Endothelial cell of umbilical vein (primary cell): ENCODE measurements around the gene TGFA. TPM values are rescaled to one million over a fixed set of nuclear protein-coding genes. Genes with fewer than 3 reads are reported as not detected.

Source experiments
- BruUV-seq: library from RNA; stranded (reverse); fragments of 400-500 nt; replicated peaks from 2 replicates; lab custom pipeline; 2021; lab: Mats Ljungman, UMichigan
- CTCF ChIA-PET: fragments of 300-600, 350-600 bp; sonication (Branson Sonifier 250); formaldehyde crosslinking; loops from one replicate; lab custom pipeline; 2021; ENCODE audit warnings: antibody characterized with exemption, inconsistent platforms; lab: Charles Lee
- POLR2A ChIA-PET: fragments of 300-600, 350-600 bp; sonication (Branson Sonifier 250); formaldehyde crosslinking; loops from one replicate; lab custom pipeline; 2021; ENCODE audit warnings: antibody characterized with exemption, inconsistent platforms; lab: Charles Lee
- DNase-seq: peaks from one replicate; pipeline ENCODE4 v3.0.0-alpha.2; 2011; ENCODE audit warnings: low read depth, low spot score
- FAIRE-seq: peaks from 2 replicates; lab custom pipeline; 2011; peaks lifted over from hg19 to GRCh38; lab: Jason Lieb, UNC
- H2AFZ ChIP-seq: 2 replicates; pipeline ENCODE4 v1.6.0; 2012; ENCODE audit warnings: low read depth, low read length, control low read depth, inconsistent platforms
- H3K27ac ChIP-seq: 2 replicates; pipeline ENCODE4 v1.5.1; 2011; ENCODE audit warnings: low read depth, mild to moderate bottlenecking, control low read depth, low read length, moderate library complexity; ENCODE audit not compliant: insufficient read depth
- H3K27me3 ChIP-seq, 2 experiments: 2 replicates each; pipeline versions ENCODE4 v1.6.0 to v1.6.1; 2011; ENCODE audit warnings: low read length in 2 of 2, mixed read lengths in 1 of 2; ENCODE audit not compliant: control insufficient read depth in 2 of 2, insufficient read depth in 2 of 2
- H3K36me3 ChIP-seq, 2 experiments: 2 replicates in 1 of 2; 3 replicates in 1 of 2; pipeline ENCODE4 v1.5.1; 2011; ENCODE audit warnings: low read length in 2 of 2, mild to moderate bottlenecking in 1 of 2, moderate library complexity in 1 of 2; ENCODE audit not compliant: control insufficient read depth in 2 of 2, insufficient read depth in 2 of 2; ENCODE audit errors: extremely low read depth in 1 of 2
- H3K4me1 ChIP-seq: 3 replicates; pipeline ENCODE4 v1.5.1; 2011; ENCODE audit warnings: mild to moderate bottlenecking, low read length; ENCODE audit not compliant: control insufficient read depth, insufficient read depth; ENCODE audit errors: extremely low read depth
- H3K4me2 ChIP-seq: 2 replicates; pipeline ENCODE4 v1.6.1; 2011; ENCODE audit warnings: low read length, control low read depth, mixed read lengths; ENCODE audit not compliant: insufficient read depth
- H3K4me3 ChIP-seq, 3 experiments: fragments of 200-600 bp in 1 of 3; sonication (generic), shearing (Covaris generic) in 1 of 3; replicated peaks in 1 of 3; 2 replicates each; pipeline ENCODE4 v1.5.1; 2011 to 2016; ENCODE audit warnings: control low read depth in 3 of 3, low read length in 3 of 3, mild to moderate bottlenecking in 2 of 3, inconsistent platforms in 1 of 3, low read depth in 1 of 3, moderate library complexity in 1 of 3; ENCODE audit not compliant: insufficient read depth in 1 of 3
- H3K79me2 ChIP-seq: 2 replicates; pipeline ENCODE4 v1.6.0; 2012; ENCODE audit warnings: low read length, inconsistent platforms; ENCODE audit not compliant: control insufficient read depth, insufficient read depth
- H3K9ac ChIP-seq: replicated peaks from 2 replicates; pipeline ENCODE3; 2011; ENCODE audit warnings: low read length, control low read depth; ENCODE audit not compliant: insufficient read depth; ENCODE audit errors: extremely low read depth
- H3K9me1 ChIP-seq: replicated peaks from 3 replicates; pipeline ENCODE4 v1.6.0; 2011; ENCODE audit warnings: mild to moderate bottlenecking, low read length; ENCODE audit not compliant: control insufficient read depth, insufficient read depth; ENCODE audit errors: extremely low read depth
- H3K9me3 ChIP-seq: replicated peaks from 2 replicates; pipeline ENCODE4 v1.5.1; 2012; ENCODE audit warnings: low read length, inconsistent platforms; ENCODE audit not compliant: control insufficient read depth, insufficient read depth
- H4K20me1 ChIP-seq: replicated peaks from 2 replicates; pipeline ENCODE3; 2011; ENCODE audit warnings: mild to moderate bottlenecking, low read length; ENCODE audit not compliant: control insufficient read depth, insufficient read depth; ENCODE audit errors: extremely low read depth
- EZH2 ChIP-seq: IDR thresholded peaks from 2 replicates; pipeline ENCODE4 v1.6.1; 2012; ENCODE audit warnings: borderline replicate concordance, low read depth, mild to moderate bottlenecking, moderate library complexity, low read length, inconsistent platforms; ENCODE audit not compliant: severe bottlenecking
- FOS ChIP-seq: IDR thresholded peaks from 2 replicates; pipeline ENCODE4 v1.6.1; 2011; ENCODE audit warnings: mild to moderate bottlenecking, low read length, moderate library complexity, borderline replicate concordance; ENCODE audit not compliant: insufficient read depth
- GATA2 ChIP-seq: IDR thresholded peaks from 2 replicates; pipeline ENCODE4 v1.7.0; 2011; ENCODE audit warnings: low read depth, mild to moderate bottlenecking, moderate library complexity, mixed read lengths, low read length; ENCODE audit not compliant: insufficient read length, insufficient read depth
- JUN ChIP-seq: IDR thresholded peaks from 2 replicates; pipeline ENCODE4 v1.6.1; 2011; ENCODE audit warnings: borderline replicate concordance, low read depth; ENCODE audit not compliant: insufficient read length, insufficient read depth
- MYC ChIP-seq: IDR thresholded peaks from one replicate; pipeline ENCODE4 v1.6.1; 2011; ENCODE audit warnings: mild to moderate bottlenecking, low read depth, low read length
- POLR2A ChIP-seq: IDR thresholded peaks from 2 replicates; pipeline ENCODE4 v1.6.1; 2012; ENCODE audit warnings: low read depth, mild to moderate bottlenecking, control low read depth, low read length
- POLR2AphosphoS5 ChIP-seq: IDR thresholded peaks from 2 replicates; pipeline ENCODE4 v1.6.1; 2012; ENCODE audit warnings: low read depth, mild to moderate bottlenecking, control low read depth, low read length, moderate library complexity; ENCODE audit not compliant: insufficient read depth
- dilution Hi-C: fragments of 300-500 bp; cut with MboI; formaldehyde crosslinking; loops from one replicate; pipeline ENCODE4 v1.15.0; 2019; ENCODE audit warnings: low sequenced_read_pairs; ENCODE audit not compliant: extremely low pct_ligation_motif_present
- intact Hi-C: fragments of 100-400 bp; cut with micrococcal nuclease; formaldehyde crosslinking; loops from one replicate; pipeline ENCODE4 v1.10.0; 2022
- polyA plus RNA-seq, 4 experiments: library from polyadenylated mRNA; depleted of rRNA in 3 of 4; stranded (reverse) in 3 of 4; unstranded in 1 of 4; fragments of >200 nt; gene quantifications; 2 replicates each; pipeline versions ENCODE4 v1.2.1 to v1.2.3, GENCODE V29; 2011 to 2012; ENCODE audit warnings: missing spikeins in 1 of 4
- total RNA-seq: library from RNA; stranded (reverse); gene quantifications from 2 replicates; pipeline ENCODE4 v1.2.3, GENCODE V29; 2021
- TF ChIP-seq, protein P1 (sequence below): IDR thresholded peaks from 2 replicates; pipeline ENCODE4 v1.6.1; 2011; ENCODE audit not compliant: insufficient read depth, insufficient read length
- TF ChIP-seq, protein P2 (sequence below), 2 donors: IDR thresholded peaks; 1 replicate in 1 of 2; 2 replicates in 1 of 2; pipeline ENCODE4 v1.5.1; 2011; ENCODE audit warnings: low read length in 2 of 2, mild to moderate bottlenecking in 2 of 2, moderate library complexity in 2 of 2, control low read depth in 1 of 2, inconsistent platforms in 1 of 2, low read depth in 1 of 2; ENCODE audit not compliant: insufficient read depth in 1 of 2; ENCODE audit errors: extremely low read depth in 1 of 2

Gene TGFA
- total and polyA plus RNA-seq, 2 donors (not counting 3 experiments of a cell fraction or from before 2014, with no cell fraction given) = 0.22 to 0.32 TPM

DNA sequence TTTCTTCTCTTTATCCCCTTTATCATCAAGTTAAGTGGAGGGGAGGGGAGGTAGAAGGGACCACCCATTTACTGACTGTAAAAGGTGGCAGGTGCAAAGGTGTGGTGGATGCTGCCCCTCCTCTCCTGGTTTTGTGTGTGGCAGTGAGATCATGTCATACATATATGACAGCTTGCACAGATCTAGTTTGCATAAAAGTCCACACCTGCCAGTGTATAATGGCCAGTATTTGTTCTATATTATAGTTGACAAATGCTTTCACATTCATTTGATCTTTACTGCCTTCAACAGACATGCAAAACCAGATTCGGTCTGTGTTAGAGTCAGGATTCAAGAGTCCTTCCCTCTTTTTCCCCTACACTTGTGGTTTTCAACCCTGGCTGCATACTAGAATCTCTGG, 55.1 kb downstream of the TGFA start:
- Histone ChIP-seq H3K4me1 (no peaks in the 10 kb centered on the region), H3K9ac (no peak overlapping the region), H3K79me2 (no peaks in the 10 kb centered on the region), H2AFZ (no peak overlapping the region), H3K27me3 (peaks cover 16 to 30% of the 10 kb centered on the region in 2 experiments), H3K27ac (no peak overlapping the region), H3K9me1 (no peaks in the 10 kb centered on the region), H3K9me3 (no peaks in the 10 kb centered on the region), H3K4me2 (no peak overlapping the region), H3K4me3 (no peak overlapping the region), H3K36me3 (no peaks in the 10 kb centered on the region), H4K20me1 (no peaks in the 10 kb centered on the region)
- ChIA-PET CTCF (interaction anchor here (2.0 kb wide), 1 partner anchor 157 kb away, joined by 7 read pairs; no protein-coding TSS in a partner anchor), POLR2A (no interaction called here)
- TF ChIP-seq FOS (no peak), POLR2A (no peak), MYC (no peak), POLR2AphosphoS5 (no peak), JUN (no peak), EZH2 (no peak), GATA2 (no peak)
- TF ChIP-seq, protein P1, sequence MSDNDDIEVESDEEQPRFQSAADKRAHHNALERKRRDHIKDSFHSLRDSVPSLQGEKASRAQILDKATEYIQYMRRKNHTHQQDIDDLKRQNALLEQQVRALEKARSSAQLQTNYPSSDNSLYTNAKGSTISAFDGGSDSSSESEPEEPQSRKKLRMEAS = no peak
- TF ChIP-seq, protein P2, sequence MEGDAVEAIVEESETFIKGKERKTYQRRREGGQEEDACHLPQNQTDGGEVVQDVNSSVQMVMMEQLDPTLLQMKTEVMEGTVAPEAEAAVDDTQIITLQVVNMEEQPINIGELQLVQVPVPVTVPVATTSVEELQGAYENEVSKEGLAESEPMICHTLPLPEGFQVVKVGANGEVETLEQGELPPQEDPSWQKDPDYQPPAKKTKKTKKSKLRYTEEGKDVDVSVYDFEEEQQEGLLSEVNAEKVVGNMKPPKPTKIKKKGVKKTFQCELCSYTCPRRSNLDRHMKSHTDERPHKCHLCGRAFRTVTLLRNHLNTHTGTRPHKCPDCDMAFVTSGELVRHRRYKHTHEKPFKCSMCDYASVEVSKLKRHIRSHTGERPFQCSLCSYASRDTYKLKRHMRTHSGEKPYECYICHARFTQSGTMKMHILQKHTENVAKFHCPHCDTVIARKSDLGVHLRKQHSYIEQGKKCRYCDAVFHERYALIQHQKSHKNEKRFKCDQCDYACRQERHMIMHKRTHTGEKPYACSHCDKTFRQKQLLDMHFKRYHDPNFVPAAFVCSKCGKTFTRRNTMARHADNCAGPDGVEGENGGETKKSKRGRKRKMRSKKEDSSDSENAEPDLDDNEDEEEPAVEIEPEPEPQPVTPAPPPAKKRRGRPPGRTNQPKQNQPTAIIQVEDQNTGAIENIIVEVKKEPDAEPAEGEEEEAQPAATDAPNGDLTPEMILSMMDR (IDR thresholded peaks at IDR 0.05; ENCODE audit: extremely low read depth in 1 of 2, insufficient read depth in 1 of 2, low read depth in 1 of 2, low read length in 2 of 2) = no peak
- FAIRE-seq (no peak), DNase-seq (no peak)
- dilution Hi-C loops (no loop called here), intact Hi-C loops (no loop called here)
- no TSS peak for BruUV-seq
